ENCODE data around the gene DDRGK1. TPM values are rescaled to one million over a fixed set of nuclear protein-coding genes. Genes with fewer than 3 reads are reported as not detected.

The DDRGK1 gene
- total and polyA plus RNA-seq, 4 donors, result 16.8 to 72.4 (median 48.5) TPM

GRCh38 chr20:3172933-3173609 is 31.4 kb downstream of the DDRGK1 start, which contains the start of gene LZTS3:
Gene LZTS3 (minus strand): TSS chr20:3173549. CDS start chr20:3167163, 6,386 bp downstream.
- Histone ChIP-seq H3K4me1 (ENCODE audit: control insufficient read depth in 4 of 4, insufficient read depth in 4 of 4, low read length in 3 of 4) (peaks cover 6 to 24% (median 18%) of the 10 kb centered on the region in 4 donors), H3K27ac (ENCODE audit: low read depth in 1 of 2, low read length in 2 of 2) (peak within 1 kb of the TSS; percentile 75 to 83), H3K27me3 (ENCODE audit: control insufficient read depth in 4 of 4, insufficient read depth in 4 of 4, low read length in 3 of 4) (no peaks in the 10 kb centered on the region), H3K4me3 (ENCODE audit: low read depth in 1 of 3, low read length in 3 of 3) (peak within 1 kb of the TSS; percentile 81 to 90 (median 88)), H3K9ac (ENCODE audit: low read depth in 1 of 2, low read length in 2 of 2) (peak within 1 kb of the TSS; percentile 63 to 90), H3K9me3 (ENCODE audit: control insufficient read depth in 4 of 4, low read length in 3 of 4) (no peaks in the 10 kb centered on the region), H3K36me3 (ENCODE audit: control insufficient read depth in 4 of 4, insufficient read depth in 3 of 4, low read depth in 1 of 4, low read length in 3 of 4) (no peaks in the 10 kb centered on the region)
- DNase-seq (ENCODE audit: low spot score), result peak; percentile 62
- TF ChIP-seq EGR1 (IDR thresholded peaks at IDR 0.05; ENCODE audit: low read depth in 2 of 2) (no peak), FOXA1 (IDR thresholded peaks at IDR 0.05) (no peak), ZBTB33 (IDR thresholded peaks at IDR 0.05) (no peak), GABPA (IDR thresholded peaks at IDR 0.05 in 1 of 2, conservative IDR thresholded peaks at IDR 0.05 in 1 of 2) (no peak), JUND (IDR thresholded peaks at IDR 0.05) (no peak), YY1 (IDR thresholded peaks at IDR 0.05) (no peak), MAX (IDR thresholded peaks at IDR 0.05) (no peak), HNF4G (IDR thresholded peaks at IDR 0.05) (no peak), RAD21 (IDR thresholded peaks at IDR 0.05) (no peak), NR2F2 (IDR thresholded peaks at IDR 0.05) (no peak), REST (IDR thresholded peaks at IDR 0.05) (no peak), RXRA (IDR thresholded peaks at IDR 0.05) (no peak), HNF4A (conservative IDR thresholded peaks at IDR 0.05) (no peak), CTCF (IDR thresholded peaks at IDR 0.05; ENCODE audit: low read depth, low read length, missing input control) (no peak), TAF1 (conservative IDR thresholded peaks at IDR 0.05) (no peak), FOXA2 (IDR thresholded peaks at IDR 0.05) (no peak), SP1 (IDR thresholded peaks at IDR 0.05) (no peak)
- TF ChIP-seq, protein P1, sequence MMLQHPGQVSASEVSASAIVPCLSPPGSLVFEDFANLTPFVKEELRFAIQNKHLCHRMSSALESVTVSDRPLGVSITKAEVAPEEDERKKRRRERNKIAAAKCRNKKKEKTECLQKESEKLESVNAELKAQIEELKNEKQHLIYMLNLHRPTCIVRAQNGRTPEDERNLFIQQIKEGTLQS (IDR thresholded peaks at IDR 0.05), result no peak
- 2% methylated on average over 62 of the region's 62 CpGs for WGBS

All from liver (tissue), 9 donors.